PFSK-1 (cell line): Measurements from ENCODE around the gene PRSS48.

ENCODE experiments used
- FOXP2 ChIP-seq: optimal IDR thresholded peaks from 2 replicates; pipeline ENCODE3; 2011; ENCODE audit warnings: borderline replicate concordance, control low read depth, inconsistent platforms; ENCODE audit not compliant: insufficient read depth; ENCODE audit errors: extremely low read length, extremely low read depth
- POLR2AphosphoS5 ChIP-seq: IDR thresholded peaks from 2 replicates; pipeline ENCODE4 v1.6.1; 2012; ENCODE audit warnings: low read depth, mild to moderate bottlenecking, control low read depth, low read length, moderate library complexity
- REST ChIP-seq, 2 experiments: IDR thresholded peaks; 2 replicates each; pipeline versions ENCODE4 v1.6.1 to v1.8.0; 2011 to 2012; ENCODE audit warnings: low read depth in 2 of 2, low read length in 2 of 2, control low read depth in 1 of 2, inconsistent platforms in 1 of 2, mild to moderate bottlenecking in 1 of 2, moderate library complexity in 1 of 2; ENCODE audit not compliant: insufficient read depth in 1 of 2
- SIN3A ChIP-seq: IDR thresholded peaks from 2 replicates; pipeline ENCODE4 v1.6.1; 2012; ENCODE audit warnings: mild to moderate bottlenecking, low read length, moderate library complexity, borderline replicate concordance; ENCODE audit not compliant: insufficient read depth
- TAF1 ChIP-seq: IDR thresholded peaks from 2 replicates; pipeline ENCODE4 v1.6.1; 2012; ENCODE audit warnings: low read length, control low read depth, borderline replicate concordance; ENCODE audit not compliant: insufficient read depth

Gene PRSS48

GRCh38 chr4:151310124-151310728 is 33.3 kb downstream of the PRSS48 start:
- TF ChIP-seq SIN3A (no peak), FOXP2 (no peak), REST (IDR thresholded peaks at IDR 0.05; ENCODE audit: insufficient read depth in 1 of 2, low read depth in 2 of 2, low read length in 2 of 2) (no peak), TAF1 (no peak), POLR2AphosphoS5 (no peak)

- no peak for TF ChIP-seq POLR2AphosphoS5
- no peak for TF ChIP-seq TAF1
- TF ChIP-seq REST (IDR thresholded peaks at IDR 0.05; ENCODE audit: insufficient read depth in 1 of 2, low read depth in 2 of 2, low read length in 2 of 2): no peak
- no peak for TF ChIP-seq SIN3A
- no peak for TF ChIP-seq FOXP2
Measured at GRCh38 chr4:151313306-151314009, 36.5 kb downstream of the PRSS48 start.

- no peak for TF ChIP-seq POLR2AphosphoS5
Measured at GRCh38 chr4:151314010-151314355, 37.0 kb downstream of the PRSS48 start.

- TF ChIP-seq REST (IDR thresholded peaks at IDR 0.05; ENCODE audit: insufficient read depth in 1 of 2, low read depth in 2 of 2, low read length in 2 of 2): no peak
- no peak for TF ChIP-seq FOXP2
- TF ChIP-seq TAF1: no peak
- TF ChIP-seq SIN3A: no peak
- TF ChIP-seq POLR2AphosphoS5: no peak
Measured at GRCh38 chr4:151314479-151314878, 37.5 kb downstream of the PRSS48 start.

GRCh38 chr4:151315212-151315886 is 38.4 kb downstream of the PRSS48 start:
- TF ChIP-seq FOXP2: no peak
- no peak for TF ChIP-seq SIN3A
- TF ChIP-seq REST (IDR thresholded peaks at IDR 0.05; ENCODE audit: insufficient read depth in 1 of 2, low read depth in 2 of 2, low read length in 2 of 2): no peak
- no peak for TF ChIP-seq TAF1
- no peak for TF ChIP-seq POLR2AphosphoS5
